Peyer's patch (tissue), 4 donors: ENCODE measurements around the gene ZNF57.

Source experiments
- POLR2A ChIP-seq, 2 donors: fragments of 450-650 bp; IDR thresholded peaks; one replicate each; pipeline ENCODE4 v1.5.1; 2017; ENCODE audit warnings: antibody characterized with exemption in 2 of 2, mild to moderate bottlenecking in 2 of 2, moderate library complexity in 2 of 2
- TF ChIP-seq, protein P1 (sequence below), 6 experiments: fragments of 450-650 bp in 4 of 6; fragments of 200-600 bp in 2 of 6; sonication (generic) in 1 of 6; IDR thresholded peaks; one replicate each; pipeline ENCODE4 v1.5.1; 2017 to 2019; ENCODE audit warnings: antibody characterized with exemption in 6 of 6, mild to moderate bottlenecking in 3 of 6, moderate library complexity in 1 of 6

DNA sequence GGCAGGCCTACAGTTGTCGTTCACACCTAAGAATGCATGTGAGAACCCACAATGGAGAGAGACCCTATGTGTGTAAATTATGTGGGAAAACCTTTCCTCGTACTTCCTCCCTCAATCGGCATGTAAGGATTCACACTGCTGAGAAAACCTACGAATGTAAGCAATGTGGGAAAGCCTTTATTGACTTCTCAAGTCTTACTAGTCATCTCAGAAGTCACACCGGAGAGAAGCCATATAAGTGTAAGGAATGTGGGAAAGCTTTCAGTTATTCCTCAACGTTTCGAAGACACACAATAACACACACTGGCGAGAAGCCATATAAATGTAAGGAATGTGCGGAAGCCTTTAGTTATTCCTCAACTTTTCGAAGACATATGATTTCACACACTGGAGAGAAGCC, 48.1 kb upstream of the ZNF57 start:
- TF ChIP-seq, protein P1, sequence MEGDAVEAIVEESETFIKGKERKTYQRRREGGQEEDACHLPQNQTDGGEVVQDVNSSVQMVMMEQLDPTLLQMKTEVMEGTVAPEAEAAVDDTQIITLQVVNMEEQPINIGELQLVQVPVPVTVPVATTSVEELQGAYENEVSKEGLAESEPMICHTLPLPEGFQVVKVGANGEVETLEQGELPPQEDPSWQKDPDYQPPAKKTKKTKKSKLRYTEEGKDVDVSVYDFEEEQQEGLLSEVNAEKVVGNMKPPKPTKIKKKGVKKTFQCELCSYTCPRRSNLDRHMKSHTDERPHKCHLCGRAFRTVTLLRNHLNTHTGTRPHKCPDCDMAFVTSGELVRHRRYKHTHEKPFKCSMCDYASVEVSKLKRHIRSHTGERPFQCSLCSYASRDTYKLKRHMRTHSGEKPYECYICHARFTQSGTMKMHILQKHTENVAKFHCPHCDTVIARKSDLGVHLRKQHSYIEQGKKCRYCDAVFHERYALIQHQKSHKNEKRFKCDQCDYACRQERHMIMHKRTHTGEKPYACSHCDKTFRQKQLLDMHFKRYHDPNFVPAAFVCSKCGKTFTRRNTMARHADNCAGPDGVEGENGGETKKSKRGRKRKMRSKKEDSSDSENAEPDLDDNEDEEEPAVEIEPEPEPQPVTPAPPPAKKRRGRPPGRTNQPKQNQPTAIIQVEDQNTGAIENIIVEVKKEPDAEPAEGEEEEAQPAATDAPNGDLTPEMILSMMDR (IDR thresholded peaks at IDR 0.05), result no peak
- TF ChIP-seq POLR2A (IDR thresholded peaks at IDR 0.05), result no peak
